Fibroblast of skin of right quadriceps (primary cell): Measurements from ENCODE around the gene TMIGD1.

Experiments
- DNase-seq: peaks from one replicate; pipeline ENCODE4 v3.0.0-alpha.2; 2013

TMIGD1 gene

GRCh38 chr17:30275911-30276310 lies 57.9 kb downstream of the TMIGD1 start:
- no peak for DNase-seq

GRCh38 chr17:30274887-30275286 lies 59.0 kb downstream of the TMIGD1 start:
- no peak for DNase-seq

DNA sequence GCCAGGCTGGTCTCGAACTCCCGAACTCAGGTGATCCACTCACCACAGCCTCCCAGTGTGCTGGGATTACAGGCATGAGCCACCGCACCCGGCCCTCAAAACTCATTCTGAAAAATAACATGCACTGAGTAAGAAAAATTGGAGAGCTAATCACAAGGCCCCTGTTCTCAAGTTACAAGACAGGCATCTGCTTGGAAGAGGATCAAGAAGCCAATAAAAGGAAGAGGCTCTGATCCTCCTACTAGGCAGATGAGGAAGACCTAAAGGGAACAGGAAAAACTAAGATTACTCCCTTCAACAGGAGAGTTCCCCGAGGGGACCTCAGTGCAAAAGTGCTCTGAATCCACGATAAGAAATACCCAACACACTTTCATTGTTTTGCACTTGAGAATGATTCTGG lies 60.5 kb downstream of the TMIGD1 start:
- DNase-seq: peak; percentile 10

DNA sequence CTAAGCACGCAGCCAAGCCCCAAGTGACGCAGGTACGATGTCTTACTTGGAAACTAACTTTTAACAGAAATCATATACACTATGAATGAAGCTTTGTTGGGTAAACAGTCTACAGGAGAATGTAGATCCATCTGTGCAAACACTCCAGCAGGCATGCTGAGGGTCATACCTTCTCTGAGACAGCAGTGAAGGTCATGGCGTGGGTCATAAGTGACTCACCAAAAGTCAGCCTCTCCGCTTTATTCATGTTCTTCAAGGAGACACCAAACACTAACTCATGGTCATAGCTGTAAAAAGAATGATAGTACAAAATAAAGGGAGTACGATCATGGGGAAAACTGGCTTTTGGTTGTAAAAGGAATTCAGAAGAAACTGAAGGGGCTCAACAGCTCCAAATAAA lies 62.8 kb downstream of the TMIGD1 start:
- DNase-seq: no peak

GRCh38 chr17:30267625-30268024 lies 66.2 kb downstream of the TMIGD1 start:
- DNase-seq: peak; percentile 16
